Measurements from ENCODE around the gene RNASE7. TPM values are rescaled to one million over a fixed set of nuclear protein-coding genes. Genes with fewer than 3 reads are reported as not detected.
"Not testable (repeated sequence)": the region's sequence is repeated elsewhere in the genome, so short reads cannot be mapped to it uniquely, and the experiment has no call there.

The RNASE7 gene
- polyA plus RNA-seq, 1 of the 3 experiments (the other 2 are of a cell fraction): not detected

DNA sequence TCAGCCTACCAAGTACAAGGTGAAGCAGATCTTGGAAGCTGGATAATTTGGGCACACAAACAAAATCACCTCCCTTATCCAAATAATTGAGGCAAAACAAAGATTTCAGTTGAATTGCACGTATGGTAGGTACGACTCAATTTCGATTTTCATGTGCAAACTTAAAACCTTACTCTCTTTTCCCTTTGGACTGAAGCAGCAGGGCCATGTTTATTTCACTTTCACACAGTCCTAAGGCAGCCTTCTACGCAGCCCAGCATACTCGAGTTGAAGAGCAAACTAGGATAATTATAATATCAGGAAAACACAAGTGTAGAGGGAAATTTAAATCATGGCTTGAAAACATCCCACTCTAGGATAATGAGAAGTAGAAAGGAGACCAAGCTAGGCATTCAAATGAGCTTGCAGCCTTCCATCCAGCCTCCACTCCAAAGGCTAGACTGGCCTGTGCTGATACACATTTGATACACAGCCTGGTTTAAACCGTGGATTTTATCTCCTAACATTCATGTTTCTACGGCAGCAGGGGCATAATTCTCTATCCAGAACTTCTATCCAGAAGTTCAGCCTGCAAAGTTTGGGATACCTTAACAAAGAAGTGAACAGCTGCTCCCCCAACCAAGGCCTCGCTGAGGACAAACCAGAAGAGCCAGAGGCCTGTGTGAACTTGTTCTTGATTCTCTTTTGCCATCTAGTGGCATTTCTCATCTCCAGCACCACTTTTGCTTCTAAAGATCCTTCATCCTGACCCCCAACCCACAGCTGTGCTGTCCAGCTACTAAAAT lies 2.4 kb upstream of the RNASE7 start (continued):
- TF ChIP-seq, protein P1, sequence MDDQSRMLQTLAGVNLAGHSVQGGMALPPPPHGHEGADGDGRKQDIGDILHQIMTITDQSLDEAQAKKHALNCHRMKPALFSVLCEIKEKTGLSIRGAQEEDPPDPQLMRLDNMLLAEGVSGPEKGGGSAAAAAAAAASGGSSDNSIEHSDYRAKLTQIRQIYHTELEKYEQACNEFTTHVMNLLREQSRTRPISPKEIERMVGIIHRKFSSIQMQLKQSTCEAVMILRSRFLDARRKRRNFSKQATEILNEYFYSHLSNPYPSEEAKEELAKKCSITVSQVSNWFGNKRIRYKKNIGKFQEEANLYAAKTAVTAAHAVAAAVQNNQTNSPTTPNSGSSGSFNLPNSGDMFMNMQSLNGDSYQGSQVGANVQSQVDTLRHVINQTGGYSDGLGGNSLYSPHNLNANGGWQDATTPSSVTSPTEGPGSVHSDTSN (IDR thresholded peaks at IDR 0.05): no peak

DNA sequence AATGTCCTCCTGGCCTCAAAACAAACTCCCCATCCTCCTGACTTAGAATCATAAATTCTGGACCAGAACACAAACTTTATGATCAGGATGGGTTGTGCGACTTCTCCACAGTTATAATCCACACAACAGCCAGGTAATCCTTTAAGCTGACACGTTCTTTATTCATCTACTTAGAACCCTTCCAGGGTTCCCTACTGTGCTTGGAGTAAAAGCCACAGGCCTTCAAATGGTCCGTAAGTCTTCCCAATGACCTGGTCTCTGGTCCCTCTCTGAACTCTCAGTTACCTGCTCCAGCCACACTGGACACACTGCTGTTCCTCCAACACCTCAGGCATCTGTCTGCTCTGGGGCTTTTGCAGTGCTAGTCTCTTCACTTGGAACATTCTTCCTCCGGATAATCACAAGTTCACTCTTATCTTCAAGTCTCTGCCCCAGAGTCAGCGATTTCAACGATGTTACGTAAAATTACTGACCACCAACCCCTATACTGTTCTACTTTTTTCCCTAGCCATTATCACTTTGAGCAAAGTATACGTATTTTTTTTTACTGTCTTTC lies 1.7 kb upstream of the RNASE7 start:
- Histone ChIP-seq H4K20me1 (ENCODE audit: insufficient read depth) (no peaks in the 10 kb centered on the region), H3K9me2 (no peaks in the 10 kb centered on the region), H3K27me3 (ENCODE audit: insufficient read depth) (no peaks in the 10 kb centered on the region), H3K4me3 (ENCODE audit: low read depth in 2 of 2, low read length in 1 of 2) (no peak overlapping the region; a peak in 1 of 4 replicates), H3K27ac (ENCODE audit: low read depth in 2 of 2, low read length in 1 of 2) (no peak overlapping the region), H3K36me3 (replicated peaks in 1 of 2; ENCODE audit: control insufficient read depth in 1 of 2, insufficient read depth in 2 of 2, low read length in 1 of 2) (no peaks in the 10 kb centered on the region), H3K4me1 (ENCODE audit: control insufficient read depth in 1 of 2, insufficient read depth in 2 of 2, low read depth in 1 of 2, low read length in 1 of 2) (peaks cover 13 to 20% of the 10 kb centered on the region in 2 experiments; a peak in 3 of 4 replicates), H3K9me3 (no peaks in the 10 kb centered on the region), H3F3A (replicated peaks; ENCODE audit: insufficient read depth) (no peaks in the 10 kb centered on the region), H3K79me2 (ENCODE audit: insufficient read depth) (no peaks in the 10 kb centered on the region), H3K9ac (no peak overlapping the region), H3K4me2 (no peak overlapping the region), H2AFZ (ENCODE audit: low read depth) (no peak overlapping the region)
- TF ChIP-seq FOXM1 (IDR thresholded peaks at IDR 0.05; ENCODE audit: low read depth): no peak
- TF ChIP-seq RAD21 (IDR thresholded peaks at IDR 0.05; ENCODE audit: low read length): no peak
- TF ChIP-seq, protein P2, sequence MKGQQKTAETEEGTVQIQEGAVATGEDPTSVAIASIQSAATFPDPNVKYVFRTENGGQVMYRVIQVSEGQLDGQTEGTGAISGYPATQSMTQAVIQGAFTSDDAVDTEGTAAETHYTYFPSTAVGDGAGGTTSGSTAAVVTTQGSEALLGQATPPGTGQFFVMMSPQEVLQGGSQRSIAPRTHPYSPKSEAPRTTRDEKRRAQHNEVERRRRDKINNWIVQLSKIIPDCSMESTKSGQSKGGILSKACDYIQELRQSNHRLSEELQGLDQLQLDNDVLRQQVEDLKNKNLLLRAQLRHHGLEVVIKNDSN (IDR thresholded peaks at IDR 0.05; ENCODE audit: borderline replicate concordance, low read depth): no peak
- no peak for DNase-seq
- ChIA-PET CTCF (interaction anchor here (0.6 to 7.0 kb wide), 28 partner anchors 8 to 697 kb away, joined by 3 to 248 read pairs (median 6); partner anchors contain the start of genes ARHGEF40, NDRG2, PARP2 and SLC39A2), POLR2A (interaction anchor here (0.7 to 2.2 kb wide), 2 partner anchors 26 to 31 kb away, joined by 3 to 9 read pairs; no protein-coding TSS in a partner anchor)
- 84% methylated on average over 8 of the region's 8 CpGs for WGBS (ENCODE audit: low lambda C conversion rate)

DNA sequence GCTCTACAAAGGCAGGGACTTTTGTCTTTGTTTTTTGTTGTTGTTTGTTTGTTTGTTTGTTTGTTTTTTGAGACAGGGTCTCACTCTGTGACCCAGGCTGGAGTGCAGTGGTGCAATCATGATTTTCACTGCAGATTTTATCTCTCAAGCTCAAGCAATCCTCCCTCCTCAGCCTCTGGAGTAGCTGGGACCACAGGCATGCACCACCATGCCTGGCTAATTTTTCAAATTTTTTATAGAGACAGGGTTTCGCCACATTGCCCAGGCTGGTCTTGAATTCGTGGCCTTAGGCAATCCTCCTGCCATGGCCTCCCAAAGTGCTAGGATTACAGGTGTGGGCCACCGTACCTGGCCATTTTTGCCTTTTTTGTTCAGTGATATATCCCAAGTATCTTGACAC lies 1.2 kb upstream of the RNASE7 start:
- not testable (repeated sequence) for H3K9me3 ChIP-seq; H3K79me2 ChIP-seq (ENCODE audit: insufficient read depth); H3K36me3 ChIP-seq (replicated peaks in 1 of 2; ENCODE audit: control insufficient read depth in 1 of 2, insufficient read depth in 2 of 2, low read length in 1 of 2); H3K9me2 ChIP-seq; H3K27ac ChIP-seq (ENCODE audit: low read depth in 2 of 2, low read length in 1 of 2); H2AFZ ChIP-seq (ENCODE audit: low read depth); H3K4me2 ChIP-seq; H3K9ac ChIP-seq; DNase-seq; H3F3A ChIP-seq (replicated peaks; ENCODE audit: insufficient read depth); H4K20me1 ChIP-seq (ENCODE audit: insufficient read depth); H3K27me3 ChIP-seq (ENCODE audit: insufficient read depth); H3K4me3 ChIP-seq (ENCODE audit: low read depth in 2 of 2, low read length in 1 of 2)
- ChIA-PET CTCF (interaction anchor here (0.8 to 7.0 kb wide), 15 partner anchors 7 to 71 kb away, joined by 3 to 248 read pairs (median 8); partner anchors contain the start of genes NDRG2, SLC39A2 and TPPP2), POLR2A (interaction anchor here (2.2 kb wide), 1 partner anchor 26 kb away, joined by 9 read pairs; no protein-coding TSS in a partner anchor)
- WGBS (ENCODE audit: low lambda C conversion rate): 66% methylated on average over 3 of the region's 3 CpGs
- peaks cover 13 to 20% of the 10 kb centered on the region in 2 experiments; a peak in 3 of 4 replicates for H3K4me1 ChIP-seq (ENCODE audit: control insufficient read depth in 1 of 2, insufficient read depth in 2 of 2, low read depth in 1 of 2, low read length in 1 of 2)
